ENCODE data around the gene FBXO46.

- TF ChIP-seq CTCF (conservative IDR thresholded peaks at IDR 0.05; ENCODE audit: low read depth, low read length) (no peak), EZH2 (IDR thresholded peaks at IDR 0.05; ENCODE audit: borderline replicate concordance, low read depth, low read length, poor library complexity, severe bottlenecking) (no peak)
Measured at GRCh38 chr19:45717983-45718650, 12.6 kb downstream of the FBXO46 start.

Measured in A673 (cell line).